ENCODE results near the gene KCNMA1.

Gene KCNMA1

GRCh38 chr10:77103213-77103612 lies 534.4 kb downstream of the KCNMA1 start:
- no peak for TF ChIP-seq EZH2phosphoT487 (conservative IDR thresholded peaks at IDR 0.05; ENCODE audit: low read length)
- TF ChIP-seq CTCF (IDR thresholded peaks at IDR 0.05; ENCODE audit: insufficient read depth, low read length, poor library complexity, severe bottlenecking) = no peak
- Histone ChIP-seq H4K20me1 (ENCODE audit: low read depth, low read length) (no peaks in the 10 kb centered on the region), H2AFZ (ENCODE audit: low read depth, low read length, severe bottlenecking) (no peak overlapping the region), H3K27ac (ENCODE audit: low read depth, low read length) (no peak overlapping the region), H3F3A (ENCODE audit: insufficient read depth) (no peaks in the 10 kb centered on the region), H3K9me3 (ENCODE audit: insufficient read depth, low read length) (no peaks in the 10 kb centered on the region), H3K9ac (ENCODE audit: low read length) (no peak overlapping the region), H3K27me3 (ENCODE audit: low read length) (no peaks in the 10 kb centered on the region), H3K79me2 (ENCODE audit: insufficient read depth, low read length) (no peaks in the 10 kb centered on the region), H3K36me3 (ENCODE audit: low read length) (no peaks in the 10 kb centered on the region), H3K4me2 (ENCODE audit: low read depth, low read length, poor library complexity, severe bottlenecking) (no peak overlapping the region), H3K4me3 (ENCODE audit: insufficient read depth, low read length, poor library complexity, severe bottlenecking) (no peak overlapping the region), H3K9me2 (replicated peaks; ENCODE audit: insufficient read depth, low read length) (no peaks in the 10 kb centered on the region)

- H3K9ac ChIP-seq (ENCODE audit: low read length) = no peak overlapping the region
Measured at GRCh38 chr10:77101341-77101740, 536.3 kb downstream of the KCNMA1 start.

GRCh38 chr10:77099136-77099535 lies 538.5 kb downstream of the KCNMA1 start:
- H2AFZ ChIP-seq (ENCODE audit: low read depth, low read length, severe bottlenecking) = no peak overlapping the region
- H3K27me3 ChIP-seq (ENCODE audit: low read length) = no peaks in the 10 kb centered on the region
- TF ChIP-seq CTCF (IDR thresholded peaks at IDR 0.05; ENCODE audit: insufficient read depth, low read length, poor library complexity, severe bottlenecking) (no peak), EZH2phosphoT487 (conservative IDR thresholded peaks at IDR 0.05; ENCODE audit: low read length) (no peak)
- H3K36me3 ChIP-seq (ENCODE audit: low read length) = no peaks in the 10 kb centered on the region
- no peak overlapping the region for H3K4me2 ChIP-seq (ENCODE audit: low read depth, low read length, poor library complexity, severe bottlenecking)
- no peaks in the 10 kb centered on the region for H4K20me1 ChIP-seq (ENCODE audit: low read depth, low read length)
- no peaks in the 10 kb centered on the region for H3F3A ChIP-seq (ENCODE audit: insufficient read depth)
- H3K9ac ChIP-seq (ENCODE audit: low read length) = no peak overlapping the region
- no peaks in the 10 kb centered on the region for H3K79me2 ChIP-seq (ENCODE audit: insufficient read depth, low read length)
- no peak overlapping the region for H3K4me3 ChIP-seq (ENCODE audit: insufficient read depth, low read length, poor library complexity, severe bottlenecking)
- no peak overlapping the region for H3K27ac ChIP-seq (ENCODE audit: low read depth, low read length)
- H3K9me2 ChIP-seq (replicated peaks; ENCODE audit: insufficient read depth, low read length) = no peaks in the 10 kb centered on the region
- no peaks in the 10 kb centered on the region for H3K9me3 ChIP-seq (ENCODE audit: insufficient read depth, low read length)

More at GRCh38 chr10:77101341-77101740, 536.3 kb downstream of the KCNMA1 start:
- Histone ChIP-seq H3F3A (ENCODE audit: insufficient read depth) (no peaks in the 10 kb centered on the region), H3K27me3 (ENCODE audit: low read length) (no peaks in the 10 kb centered on the region), H3K4me3 (ENCODE audit: insufficient read depth, low read length, poor library complexity, severe bottlenecking) (no peak overlapping the region), H3K4me2 (ENCODE audit: low read depth, low read length, poor library complexity, severe bottlenecking) (no peak overlapping the region), H3K9me3 (ENCODE audit: insufficient read depth, low read length) (no peaks in the 10 kb centered on the region), H2AFZ (ENCODE audit: low read depth, low read length, severe bottlenecking) (no peak overlapping the region), H3K79me2 (ENCODE audit: insufficient read depth, low read length) (no peaks in the 10 kb centered on the region), H3K9me2 (replicated peaks; ENCODE audit: insufficient read depth, low read length) (no peaks in the 10 kb centered on the region), H3K36me3 (ENCODE audit: low read length) (no peaks in the 10 kb centered on the region), H4K20me1 (ENCODE audit: low read depth, low read length) (no peaks in the 10 kb centered on the region), H3K27ac (ENCODE audit: low read depth, low read length) (no peak overlapping the region)
- TF ChIP-seq EZH2phosphoT487 (conservative IDR thresholded peaks at IDR 0.05; ENCODE audit: low read length) (no peak), CTCF (IDR thresholded peaks at IDR 0.05; ENCODE audit: insufficient read depth, low read length, poor library complexity, severe bottlenecking) (no peak)

Data from SU-DHL-6 (cell line).